Mucosa of rectum (tissue), 2 donors: ENCODE data around the gene CES4A.

Experiments used
- H3K27ac ChIP-seq, 2 donors: one replicate each; pipeline ENCODE4 v1.7.0; 2013; ENCODE audit warnings: inconsistent platforms in 2 of 2, low read depth in 2 of 2, low read length in 2 of 2
- H3K27me3 ChIP-seq, 2 donors: one replicate each; pipeline ENCODE4 v1.7.0; 2013; ENCODE audit warnings: low read length in 2 of 2; ENCODE audit not compliant: control insufficient read depth in 2 of 2, insufficient read depth in 2 of 2
- H3K36me3 ChIP-seq, 2 donors: one replicate each; pipeline ENCODE4 v1.7.0; 2013; ENCODE audit warnings: low read length in 2 of 2; ENCODE audit not compliant: control insufficient read depth in 2 of 2, insufficient read depth in 2 of 2
- H3K4me1 ChIP-seq, 2 donors: one replicate each; pipeline ENCODE4 v1.7.0; 2013; ENCODE audit warnings: low read length in 2 of 2, mild to moderate bottlenecking in 1 of 2; ENCODE audit not compliant: control insufficient read depth in 2 of 2, insufficient read depth in 2 of 2
- H3K4me3 ChIP-seq, 2 donors: one replicate each; pipeline ENCODE4 v1.7.0; 2013; ENCODE audit warnings: low read length in 2 of 2
- H3K9ac ChIP-seq, 2 donors: one replicate each; pipeline ENCODE4 v1.7.0; 2013; ENCODE audit warnings: low read length in 2 of 2, low read depth in 1 of 2, mild to moderate bottlenecking in 1 of 2
- H3K9me3 ChIP-seq, 2 donors: one replicate each; pipeline ENCODE4 v1.7.0; 2013; ENCODE audit warnings: low read length in 2 of 2; ENCODE audit not compliant: control insufficient read depth in 2 of 2
- donor health status: healthy.
- donor health status: Normal muscosa, but diverticular disease.

The CES4A gene

DNA sequence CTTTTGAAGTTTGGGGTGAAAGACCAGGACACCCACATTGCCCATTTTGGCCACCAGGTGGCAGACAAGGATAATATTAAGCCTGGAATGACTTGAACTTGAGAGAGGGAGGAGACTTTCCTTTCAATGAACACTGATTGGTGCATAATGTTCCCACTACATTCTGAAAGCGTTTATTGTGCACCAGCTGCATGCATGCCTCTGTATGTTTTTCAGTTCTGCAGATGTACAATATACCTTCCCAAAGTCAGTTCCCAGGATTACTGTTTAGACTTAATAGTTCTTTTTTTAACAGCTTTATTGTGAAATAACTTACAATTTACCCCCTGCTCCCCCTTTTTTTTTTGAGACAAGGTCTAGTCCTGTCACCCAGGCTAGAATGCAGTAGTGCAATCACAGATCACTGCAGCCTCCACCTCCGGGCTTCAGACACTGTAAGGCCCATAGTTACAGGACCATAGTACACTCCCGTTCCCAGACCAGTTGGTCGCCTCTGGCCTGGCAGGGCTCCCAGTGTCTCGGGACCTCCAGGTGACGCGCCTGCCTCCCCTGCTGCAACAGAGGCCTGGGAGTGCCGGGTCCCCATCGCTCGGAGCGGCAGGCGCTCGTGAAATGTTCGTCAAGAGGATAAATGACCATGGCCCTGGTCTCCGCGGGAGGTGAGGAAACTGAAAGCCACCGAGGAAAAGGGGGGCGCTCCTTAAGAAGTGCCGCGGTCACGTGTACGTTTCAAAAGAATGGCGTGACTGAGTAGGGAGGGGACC, 40.9 kb upstream of the CES4A start:
- peak overlapping the region in 1 of 2 donors; percentile 51 for H3K9ac ChIP-seq
- H3K27me3 ChIP-seq = no peaks in the 10 kb centered on the region
- no peak overlapping the region for H3K27ac ChIP-seq
- H3K9me3 ChIP-seq = no peaks in the 10 kb centered on the region
- H3K4me3 ChIP-seq = peak overlapping the region; percentile 73 to 80
- H3K36me3 ChIP-seq = peaks cover 11 to 16% of the 10 kb centered on the region in 2 donors
- peaks cover 7 to 17% of the 10 kb centered on the region in 2 donors for H3K4me1 ChIP-seq

DNA sequence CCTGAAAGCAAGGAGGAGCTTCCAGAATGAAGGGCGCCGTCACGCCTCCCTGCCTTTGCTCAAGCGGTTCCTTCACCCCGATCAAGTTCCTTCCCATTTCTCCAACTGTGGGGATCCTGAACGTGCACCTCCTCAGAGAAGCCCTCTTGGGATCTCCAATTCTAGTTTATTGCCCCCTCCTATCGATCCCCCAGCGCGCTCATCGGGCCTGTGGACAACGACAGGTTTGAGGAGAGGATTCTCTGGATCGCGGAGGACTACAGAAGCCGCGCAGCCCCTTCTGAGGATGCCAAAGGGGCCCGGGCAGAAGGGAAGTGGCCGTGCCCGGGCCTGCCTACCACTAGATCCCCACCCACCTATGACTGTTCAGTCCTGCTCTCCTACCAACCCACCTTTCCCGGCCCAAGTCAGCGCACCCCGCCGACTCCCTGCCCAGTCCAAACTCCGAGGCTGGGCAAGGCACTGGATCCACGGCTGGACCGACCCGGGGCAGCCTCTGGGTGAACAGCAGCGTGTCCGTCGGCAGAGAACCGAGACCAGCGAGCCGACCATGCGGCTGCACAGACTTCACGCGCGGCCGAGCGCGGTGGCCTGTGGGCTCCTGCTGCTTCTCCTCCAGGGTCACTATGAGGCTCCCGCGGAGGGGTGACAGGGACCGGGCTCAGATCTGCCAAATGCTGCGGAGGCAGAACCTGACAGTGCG, 40.1 kb upstream of the CES4A start:
- Histone ChIP-seq H3K27ac (no peak overlapping the region), H3K4me1 (peaks cover 7 to 22% of the 10 kb centered on the region in 2 donors), H3K4me3 (peak overlapping the region; percentile 73 to 80), H3K9me3 (no peaks in the 10 kb centered on the region), H3K9ac (peak overlapping the region; percentile 24 to 51), H3K27me3 (no peaks in the 10 kb centered on the region), H3K36me3 (peaks cover 3 to 8% of the 10 kb centered on the region in 2 donors)

- peaks cover 0 to 2% of the 10 kb centered on the region in 2 donors for H3K36me3 ChIP-seq
- no peaks in the 10 kb centered on the region for H3K27me3 ChIP-seq
- H3K4me3 ChIP-seq = peak overlapping the region in 1 of 2 donors; percentile 80
- H3K27ac ChIP-seq = no peak overlapping the region
- peak overlapping the region in 1 of 2 donors; percentile 1 for H3K9ac ChIP-seq
- H3K9me3 ChIP-seq = no peaks in the 10 kb centered on the region
- peaks cover 8 to 28% of the 10 kb centered on the region in 2 donors for H3K4me1 ChIP-seq
These were observed 39.6 kb upstream of the CES4A start for GRCh38 chr16:66948837-66949225.

DNA sequence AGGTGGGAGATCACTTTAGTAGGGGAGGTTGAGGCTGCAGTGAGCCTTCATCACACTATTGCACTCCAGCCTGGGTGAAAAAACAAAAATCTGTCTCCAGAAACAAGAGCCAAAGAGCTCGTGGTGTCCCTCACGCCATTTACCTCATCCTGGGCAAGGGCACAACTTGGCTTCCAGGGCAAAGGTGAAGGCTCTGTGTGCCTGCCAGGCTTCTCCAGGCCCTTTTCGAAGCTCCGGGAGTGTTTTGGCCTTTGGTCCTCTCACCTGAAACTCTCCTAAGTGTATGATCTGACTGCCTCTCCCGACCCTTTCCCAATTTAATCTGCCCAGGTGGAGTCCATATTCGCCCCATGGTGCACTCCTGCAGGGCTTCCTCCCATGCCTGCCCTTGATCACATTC, 38.9 kb upstream of the CES4A start:
- H3K4me3 ChIP-seq = no peak overlapping the region

DNA sequence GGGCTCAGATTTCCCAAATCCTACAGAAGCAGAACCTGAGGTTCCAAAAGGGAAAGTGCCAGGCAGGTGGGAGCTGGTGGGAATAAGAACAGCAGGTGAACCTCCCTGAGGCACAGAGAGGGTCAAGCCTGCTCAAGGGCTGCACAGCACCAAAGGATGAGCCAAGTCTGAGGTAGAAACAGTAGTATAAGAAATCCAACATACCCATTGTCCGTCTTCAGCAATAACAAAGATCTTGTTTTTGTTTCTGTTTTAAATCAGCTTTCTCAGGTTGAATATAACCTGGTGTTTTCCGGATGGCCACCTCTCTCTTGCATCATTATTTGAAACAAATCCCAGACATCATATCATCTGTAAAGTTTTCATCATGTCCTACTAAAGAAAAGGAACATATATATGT, 38.0 kb upstream of the CES4A start:
- no peaks in the 10 kb centered on the region for H3K27me3 ChIP-seq
- H3K27ac ChIP-seq = no peak overlapping the region
- peaks cover 14 to 39% of the 10 kb centered on the region in 2 donors for H3K4me1 ChIP-seq
- no peaks in the 10 kb centered on the region for H3K9me3 ChIP-seq
- H3K36me3 ChIP-seq = no peaks in the 10 kb centered on the region
- no peak overlapping the region for H3K4me3 ChIP-seq
- H3K9ac ChIP-seq = no peak overlapping the region

More for the DNA sequence above, 38.9 kb upstream of the CES4A start:
- peaks cover 13 to 30% of the 10 kb centered on the region in 2 donors for H3K4me1 ChIP-seq
- no peak overlapping the region for H3K27ac ChIP-seq
- no peaks in the 10 kb centered on the region for H3K36me3 ChIP-seq
- H3K27me3 ChIP-seq = no peaks in the 10 kb centered on the region
- no peak overlapping the region for H3K9ac ChIP-seq
- H3K9me3 ChIP-seq = no peaks in the 10 kb centered on the region

DNA sequence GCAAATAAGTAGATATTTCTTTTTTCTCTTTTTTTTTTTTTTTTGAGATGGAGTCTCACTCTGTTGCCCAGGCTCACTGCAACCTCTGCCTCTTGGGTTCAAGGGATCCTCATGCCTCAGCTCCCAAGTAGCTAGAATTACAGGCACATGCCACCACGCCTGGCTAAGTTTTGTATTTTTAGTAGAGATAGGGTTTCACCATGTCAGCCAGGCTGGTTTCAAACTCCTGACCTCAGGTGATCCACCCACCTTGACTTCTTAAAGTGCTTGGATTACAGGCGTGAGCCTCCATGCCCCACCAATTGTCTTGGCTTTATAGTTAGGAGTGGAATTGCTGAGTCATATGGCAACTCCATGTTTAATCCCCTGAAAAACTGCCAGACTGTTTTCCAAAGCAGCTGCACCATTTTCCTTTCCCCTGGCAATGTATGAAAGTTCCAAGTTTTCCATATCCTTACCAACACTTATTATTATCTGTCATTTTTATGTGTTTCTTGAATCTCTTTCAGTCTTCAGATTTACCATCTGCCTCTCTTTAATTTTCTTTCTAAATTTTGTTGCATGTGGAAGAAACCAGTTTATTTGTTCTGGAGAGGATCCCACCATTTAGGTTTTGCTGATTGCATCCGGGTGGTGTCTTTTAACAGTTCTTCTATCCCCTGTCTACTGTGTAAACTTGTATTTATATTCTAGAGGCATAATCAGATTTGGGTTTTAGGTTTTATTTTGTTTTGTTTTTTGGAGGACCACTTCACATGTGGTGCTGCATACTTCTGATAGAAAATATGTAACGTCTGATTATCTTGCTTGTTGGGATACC, 37.2 kb upstream of the CES4A start:
- Histone ChIP-seq H3K9me3 (no peaks in the 10 kb centered on the region), H3K9ac (peak overlapping the region in 1 of 2 donors; percentile 6), H3K4me1 (peaks cover 17 to 43% of the 10 kb centered on the region in 2 donors), H3K27ac (no peak overlapping the region), H3K27me3 (no peaks in the 10 kb centered on the region), H3K4me3 (no peak overlapping the region), H3K36me3 (no peaks in the 10 kb centered on the region)

DNA sequence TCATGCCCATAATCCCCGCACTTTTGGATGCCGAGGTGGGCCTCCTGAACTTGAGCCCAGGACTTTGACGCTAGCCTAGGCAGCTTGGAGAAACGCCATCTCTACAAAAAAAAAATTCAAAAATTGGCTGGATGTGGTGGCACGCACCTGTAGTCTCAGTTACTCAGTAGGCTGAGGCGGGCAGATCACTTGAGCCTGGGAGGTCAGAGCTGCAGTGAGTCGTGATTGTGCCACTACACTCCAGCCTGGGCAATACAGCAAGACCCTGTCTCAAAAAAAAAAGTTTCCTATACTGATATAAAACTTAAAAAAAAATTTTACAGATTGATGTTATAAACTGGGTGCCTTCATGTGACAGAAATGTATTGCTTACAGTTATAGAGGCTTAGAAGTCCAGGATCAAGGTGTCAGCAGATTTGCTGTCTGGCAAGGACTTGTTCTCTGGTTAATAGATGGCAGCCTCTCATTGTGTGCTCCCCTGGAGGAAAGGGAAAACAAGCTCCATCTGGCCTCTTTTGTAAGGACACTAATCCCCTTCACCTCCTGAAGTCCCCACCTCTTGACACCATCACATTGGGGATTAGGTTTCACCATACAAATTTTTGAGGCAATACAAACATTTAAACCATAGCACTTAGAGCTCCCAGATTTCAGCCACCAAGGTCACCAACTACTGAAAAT, 35.8 kb upstream of the CES4A start:
- H3K27ac ChIP-seq = peak overlapping the region; percentile 81 to 83
- no peak overlapping the region for H3K4me3 ChIP-seq
- H3K9me3 ChIP-seq = no peaks in the 10 kb centered on the region
- H3K9ac ChIP-seq = peak overlapping the region in 1 of 2 donors; percentile 65
- H3K27me3 ChIP-seq = no peaks in the 10 kb centered on the region
- H3K36me3 ChIP-seq = no peaks in the 10 kb centered on the region
- H3K4me1 ChIP-seq = peaks cover 21 to 47% of the 10 kb centered on the region in 2 donors

DNA sequence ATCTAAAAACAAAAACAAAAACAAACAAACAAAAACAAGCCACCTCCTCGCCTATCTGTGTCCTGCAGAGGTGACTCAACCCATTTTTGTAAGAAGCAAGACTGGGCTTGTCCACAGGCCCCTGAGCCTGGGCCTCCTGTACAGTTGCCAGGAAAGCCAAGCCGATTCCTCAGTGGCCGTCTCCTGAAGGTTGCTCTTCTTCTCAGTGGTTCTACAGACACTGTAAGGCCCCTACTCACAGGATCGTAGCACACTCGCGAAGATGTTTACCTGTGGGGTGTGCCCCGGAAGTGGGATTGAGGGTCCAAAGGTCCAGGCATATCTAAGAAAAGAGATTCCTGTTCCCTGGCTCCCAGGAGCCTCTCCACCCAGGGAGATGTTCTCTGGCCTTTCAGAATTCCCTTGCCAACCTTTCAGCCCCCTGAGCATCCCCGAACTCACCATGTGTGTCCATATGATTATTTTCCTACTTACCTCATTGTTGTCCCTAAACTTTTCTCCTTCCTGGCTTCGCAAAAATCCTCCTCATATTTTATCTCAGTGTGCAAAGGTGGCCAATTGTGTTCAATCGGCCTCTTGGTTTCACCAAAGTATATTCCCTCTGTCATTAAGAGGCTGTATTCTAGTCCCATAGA, 34.8 kb upstream of the CES4A start:
- Histone ChIP-seq H3K9me3 (no peaks in the 10 kb centered on the region), H3K4me1 (peaks cover 17 to 39% of the 10 kb centered on the region in 2 donors), H3K4me3 (peak overlapping the region; percentile 22 to 31), H3K27me3 (no peaks in the 10 kb centered on the region), H3K9ac (peak overlapping the region; percentile 48 to 65), H3K36me3 (no peaks in the 10 kb centered on the region), H3K27ac (peak overlapping the region; percentile 81 to 83)

DNA sequence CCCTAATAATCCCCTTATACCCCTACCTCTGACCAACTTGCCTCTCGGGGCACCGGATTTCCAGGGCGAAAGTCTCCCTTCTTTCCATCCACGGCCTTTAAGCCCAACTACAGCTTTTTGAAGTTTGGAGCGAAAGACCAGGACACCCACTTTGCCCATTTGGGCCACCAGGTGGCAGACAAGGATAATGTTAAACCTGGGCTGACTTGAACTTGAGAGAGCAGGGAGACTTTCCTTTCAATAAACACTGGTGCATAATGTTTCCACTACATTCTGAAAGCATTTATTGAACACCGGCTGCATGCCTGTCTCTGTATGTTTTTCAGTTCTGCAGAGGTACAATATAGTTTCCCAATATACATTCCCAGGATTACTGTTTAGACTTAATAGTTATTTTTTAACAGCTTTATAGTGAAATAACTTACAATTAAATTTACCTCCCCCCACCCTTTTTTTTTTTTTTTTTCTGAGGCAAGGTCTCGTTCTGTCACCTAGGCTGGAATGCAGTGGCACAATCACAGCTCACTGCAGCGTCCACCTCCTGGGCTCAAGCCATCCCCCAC, 34.2 kb upstream of the CES4A start:
- H3K36me3 ChIP-seq = no peaks in the 10 kb centered on the region
- H3K27ac ChIP-seq = peak overlapping the region; percentile 81 to 83
- H3K9me3 ChIP-seq = no peaks in the 10 kb centered on the region
- peak overlapping the region in 1 of 2 donors; percentile 29 for H3K4me3 ChIP-seq
- H3K27me3 ChIP-seq = no peaks in the 10 kb centered on the region
- H3K4me1 ChIP-seq = peaks cover 16 to 37% of the 10 kb centered on the region in 2 donors
- peak overlapping the region; percentile 48 to 65 for H3K9ac ChIP-seq
